WTC11 (cell line): Measurements from ENCODE around the gene PDZD7. TPM values are rescaled to one million over a fixed set of nuclear protein-coding genes. Genes with fewer than 3 reads are reported as not detected.

Experiments used
- ATAC-seq: fragments of 200-7000 bp; cut with Tn5 transposase; 2 replicates; pipeline ENCODE4 v1.10.0; 2021; ENCODE audit warnings: mild to moderate bottlenecking, moderate library complexity
- CTCF ChIA-PET: fragments of 300-600 bp; sonication (Branson Sonifier 250); formaldehyde crosslinking; loops from one replicate; lab custom pipeline; 2021; ENCODE audit warnings: antibody characterized with exemption; lab: Charles Lee
- POLR2A ChIA-PET: fragments of 350-600 bp; sonication (Branson Sonifier 250); formaldehyde crosslinking; loops from one replicate; lab custom pipeline; 2021; ENCODE audit warnings: antibody characterized with exemption; lab: Charles Lee
- DNase-seq: peaks from one replicate; pipeline ENCODE4 v3.0.0; 2021; ENCODE audit warnings: low spot score
- H3K27ac Mint-ChIP-seq: 2 replicates; pipeline ENCODE4 v1.8.0; 2021; ENCODE audit warnings: mixed read lengths
- H3K27me3 Mint-ChIP-seq: 2 replicates; pipeline ENCODE4 v1.8.0; 2021; ENCODE audit warnings: low read depth, mild to moderate bottlenecking, moderate library complexity, mixed read lengths
- H3K36me3 Mint-ChIP-seq: 2 replicates; pipeline ENCODE4 v1.8.0; 2021; ENCODE audit warnings: mixed read lengths
- H3K4me1 Mint-ChIP-seq: 2 replicates; pipeline ENCODE4 v1.8.0; 2022; ENCODE audit warnings: mixed read lengths
- H3K4me3 Mint-ChIP-seq: 2 replicates; pipeline ENCODE4 v1.8.0; 2021; ENCODE audit warnings: mild to moderate bottlenecking, moderate library complexity, mixed read lengths
- H3K9me3 Mint-ChIP-seq: 2 replicates; pipeline ENCODE4 v1.8.0; 2021; ENCODE audit warnings: mixed read lengths
- CBFB ChIP-seq: sonication (generic); formaldehyde crosslinking; IDR thresholded peaks from 2 replicates; pipeline ENCODE4 v1.8.1; 2022; ENCODE audit warnings: mild to moderate bottlenecking, low read depth, missing genetic modification reagents
- ESRRA ChIP-seq: sonication (generic); formaldehyde crosslinking; IDR thresholded peaks from 2 replicates; pipeline ENCODE4 v1.8.1; 2022; ENCODE audit warnings: mild to moderate bottlenecking, missing genetic modification reagents, borderline replicate concordance
- ETV6 ChIP-seq: sonication (generic); formaldehyde crosslinking; IDR thresholded peaks from 2 replicates; pipeline ENCODE4 v1.8.1; 2022; ENCODE audit warnings: mild to moderate bottlenecking, missing genetic modification reagents
- FOXK1 ChIP-seq: sonication (generic); formaldehyde crosslinking; IDR thresholded peaks from 2 replicates; pipeline ENCODE4 v1.8.0; 2022; ENCODE audit warnings: mild to moderate bottlenecking, moderate library complexity, missing genetic modification reagents
- MYBL2 ChIP-seq: sonication (generic); formaldehyde crosslinking; IDR thresholded peaks from 2 replicates; pipeline ENCODE4 v1.8.1; 2023; ENCODE audit warnings: mild to moderate bottlenecking, moderate library complexity, missing genetic modification reagents
- NR1H2 ChIP-seq: sonication (generic); formaldehyde crosslinking; IDR thresholded peaks from 2 replicates; pipeline ENCODE4 v1.9.0; 2021; ENCODE audit warnings: mild to moderate bottlenecking, moderate library complexity, missing genetic modification reagents
- PRRX2 ChIP-seq: fragments of 250-450 bp; sonication (Bioruptor Pico); IDR thresholded peaks from 2 replicates; pipeline ENCODE4 v1.8.0; 2021; ENCODE audit warnings: mild to moderate bottlenecking
- RORB ChIP-seq: fragments of 250-450 bp; sonication (Bioruptor Pico); IDR thresholded peaks from 2 replicates; pipeline ENCODE4 v1.9.0; 2021; ENCODE audit warnings: mild to moderate bottlenecking
- ZNF263 ChIP-seq: sonication (generic); formaldehyde crosslinking; IDR thresholded peaks from 2 replicates; pipeline ENCODE4 v1.8.1; 2022; ENCODE audit warnings: low read depth, mild to moderate bottlenecking, moderate library complexity, missing genetic modification reagents
- total RNA-seq: library from RNA; stranded (reverse); gene quantifications from 3 replicates; pipeline ENCODE4 v1.2.3, GENCODE V29; 2021
- TF ChIP-seq, protein P1 (sequence below): sonication (generic); formaldehyde crosslinking; IDR thresholded peaks from 2 replicates; pipeline ENCODE4 v1.8.0; 2023; ENCODE audit warnings: missing genetic modification reagents, mild to moderate bottlenecking, borderline replicate concordance
- TF ChIP-seq, protein P2 (sequence below): sonication (generic); formaldehyde crosslinking; IDR thresholded peaks from 2 replicates; pipeline ENCODE4 v1.8.1; 2022; ENCODE audit warnings: mild to moderate bottlenecking, missing genetic modification reagents, moderate library complexity, borderline replicate concordance
- TF ChIP-seq, protein P3 (sequence below): sonication (generic); formaldehyde crosslinking; IDR thresholded peaks from 2 replicates; pipeline ENCODE4 v1.8.1; 2022; ENCODE audit warnings: low read depth, mild to moderate bottlenecking, moderate library complexity, missing genetic modification reagents, borderline replicate concordance
- TF ChIP-seq, protein P4 (sequence below): sonication (generic); formaldehyde crosslinking; IDR thresholded peaks from 2 replicates; pipeline ENCODE4 v1.8.1; 2022; ENCODE audit warnings: missing genetic modification reagents, borderline replicate concordance
- TF ChIP-seq, protein P5 (sequence below): sonication (generic); formaldehyde crosslinking; IDR thresholded peaks from 2 replicates; pipeline ENCODE4 v1.8.0; 2022; ENCODE audit warnings: mild to moderate bottlenecking, missing genetic modification reagents
- TF ChIP-seq, protein P6 (sequence below): sonication (generic); formaldehyde crosslinking; IDR thresholded peaks from 2 replicates; pipeline ENCODE4 v1.8.0; 2023; ENCODE audit warnings: missing genetic modification reagents

Gene PDZD7
- total RNA-seq, 1 experiment from 2014 or later: 2.6 TPM

DNA sequence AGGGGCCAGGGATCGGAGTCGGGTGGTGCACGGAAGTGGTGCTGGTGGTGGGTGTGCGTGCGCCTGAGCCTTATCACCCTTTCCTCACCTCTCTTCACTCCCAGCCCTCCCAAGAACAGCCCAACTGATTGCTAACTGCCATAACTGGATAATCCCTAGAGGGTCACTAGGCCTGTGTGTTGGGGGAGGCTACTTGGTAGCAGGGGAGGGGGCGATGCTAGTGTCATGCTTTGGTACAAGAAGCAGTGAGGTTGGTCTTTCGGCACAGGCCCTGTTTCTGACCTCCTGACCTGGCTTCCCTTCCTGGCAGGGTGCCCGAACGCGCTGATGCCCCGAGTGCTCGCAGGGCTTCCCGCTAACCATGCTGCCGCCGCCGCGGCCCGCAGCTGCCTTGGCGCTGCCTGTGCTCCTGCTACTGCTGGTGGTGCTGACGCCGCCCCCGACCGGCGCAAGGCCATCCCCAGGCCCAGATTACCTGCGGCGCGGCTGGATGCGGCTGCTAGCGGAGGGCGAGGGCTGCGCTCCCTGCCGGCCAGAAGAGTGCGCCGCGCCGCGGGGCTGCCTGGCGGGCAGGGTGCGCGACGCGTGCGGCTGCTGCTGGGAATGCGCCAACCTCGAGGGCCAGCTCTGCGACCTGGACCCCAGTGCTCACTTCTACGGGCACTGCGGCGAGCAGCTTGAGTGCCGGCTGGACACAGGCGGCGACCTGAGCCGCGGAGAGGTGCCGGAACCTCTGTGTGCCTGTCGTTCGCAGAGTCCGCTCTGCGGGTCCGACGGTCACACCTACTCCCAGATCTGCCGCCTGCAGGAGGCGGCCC, 31.5 kb upstream of the PDZD7 start (continued):
- TF ChIP-seq, protein P1, sequence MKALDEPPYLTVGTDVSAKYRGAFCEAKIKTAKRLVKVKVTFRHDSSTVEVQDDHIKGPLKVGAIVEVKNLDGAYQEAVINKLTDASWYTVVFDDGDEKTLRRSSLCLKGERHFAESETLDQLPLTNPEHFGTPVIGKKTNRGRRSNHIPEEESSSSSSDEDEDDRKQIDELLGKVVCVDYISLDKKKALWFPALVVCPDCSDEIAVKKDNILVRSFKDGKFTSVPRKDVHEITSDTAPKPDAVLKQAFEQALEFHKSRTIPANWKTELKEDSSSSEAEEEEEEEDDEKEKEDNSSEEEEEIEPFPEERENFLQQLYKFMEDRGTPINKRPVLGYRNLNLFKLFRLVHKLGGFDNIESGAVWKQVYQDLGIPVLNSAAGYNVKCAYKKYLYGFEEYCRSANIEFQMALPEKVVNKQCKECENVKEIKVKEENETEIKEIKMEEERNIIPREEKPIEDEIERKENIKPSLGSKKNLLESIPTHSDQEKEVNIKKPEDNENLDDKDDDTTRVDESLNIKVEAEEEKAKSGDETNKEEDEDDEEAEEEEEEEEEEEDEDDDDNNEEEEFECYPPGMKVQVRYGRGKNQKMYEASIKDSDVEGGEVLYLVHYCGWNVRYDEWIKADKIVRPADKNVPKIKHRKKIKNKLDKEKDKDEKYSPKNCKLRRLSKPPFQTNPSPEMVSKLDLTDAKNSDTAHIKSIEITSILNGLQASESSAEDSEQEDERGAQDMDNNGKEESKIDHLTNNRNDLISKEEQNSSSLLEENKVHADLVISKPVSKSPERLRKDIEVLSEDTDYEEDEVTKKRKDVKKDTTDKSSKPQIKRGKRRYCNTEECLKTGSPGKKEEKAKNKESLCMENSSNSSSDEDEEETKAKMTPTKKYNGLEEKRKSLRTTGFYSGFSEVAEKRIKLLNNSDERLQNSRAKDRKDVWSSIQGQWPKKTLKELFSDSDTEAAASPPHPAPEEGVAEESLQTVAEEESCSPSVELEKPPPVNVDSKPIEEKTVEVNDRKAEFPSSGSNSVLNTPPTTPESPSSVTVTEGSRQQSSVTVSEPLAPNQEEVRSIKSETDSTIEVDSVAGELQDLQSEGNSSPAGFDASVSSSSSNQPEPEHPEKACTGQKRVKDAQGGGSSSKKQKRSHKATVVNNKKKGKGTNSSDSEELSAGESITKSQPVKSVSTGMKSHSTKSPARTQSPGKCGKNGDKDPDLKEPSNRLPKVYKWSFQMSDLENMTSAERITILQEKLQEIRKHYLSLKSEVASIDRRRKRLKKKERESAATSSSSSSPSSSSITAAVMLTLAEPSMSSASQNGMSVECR (CRISPR knock-in tag): peak; percentile 75
- no peak for TF ChIP-seq ZNF263 (CRISPR knock-in tag)
- TF ChIP-seq PRRX2 (CRISPR knock-in tag): no peak
- TF ChIP-seq ETV6 (CRISPR knock-in tag): peak; percentile 42; the same call in 1 of the 2 replicates
- TF ChIP-seq NR1H2: no peak
- no peak for TF ChIP-seq ESRRA (CRISPR knock-in tag)
- TF ChIP-seq, protein P2, sequence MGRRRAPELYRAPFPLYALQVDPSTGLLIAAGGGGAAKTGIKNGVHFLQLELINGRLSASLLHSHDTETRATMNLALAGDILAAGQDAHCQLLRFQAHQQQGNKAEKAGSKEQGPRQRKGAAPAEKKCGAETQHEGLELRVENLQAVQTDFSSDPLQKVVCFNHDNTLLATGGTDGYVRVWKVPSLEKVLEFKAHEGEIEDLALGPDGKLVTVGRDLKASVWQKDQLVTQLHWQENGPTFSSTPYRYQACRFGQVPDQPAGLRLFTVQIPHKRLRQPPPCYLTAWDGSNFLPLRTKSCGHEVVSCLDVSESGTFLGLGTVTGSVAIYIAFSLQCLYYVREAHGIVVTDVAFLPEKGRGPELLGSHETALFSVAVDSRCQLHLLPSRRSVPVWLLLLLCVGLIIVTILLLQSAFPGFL (CRISPR knock-in tag): 0 out of 2 replicates have a peak, but pooled peaks have one; percentile 60

DNA sequence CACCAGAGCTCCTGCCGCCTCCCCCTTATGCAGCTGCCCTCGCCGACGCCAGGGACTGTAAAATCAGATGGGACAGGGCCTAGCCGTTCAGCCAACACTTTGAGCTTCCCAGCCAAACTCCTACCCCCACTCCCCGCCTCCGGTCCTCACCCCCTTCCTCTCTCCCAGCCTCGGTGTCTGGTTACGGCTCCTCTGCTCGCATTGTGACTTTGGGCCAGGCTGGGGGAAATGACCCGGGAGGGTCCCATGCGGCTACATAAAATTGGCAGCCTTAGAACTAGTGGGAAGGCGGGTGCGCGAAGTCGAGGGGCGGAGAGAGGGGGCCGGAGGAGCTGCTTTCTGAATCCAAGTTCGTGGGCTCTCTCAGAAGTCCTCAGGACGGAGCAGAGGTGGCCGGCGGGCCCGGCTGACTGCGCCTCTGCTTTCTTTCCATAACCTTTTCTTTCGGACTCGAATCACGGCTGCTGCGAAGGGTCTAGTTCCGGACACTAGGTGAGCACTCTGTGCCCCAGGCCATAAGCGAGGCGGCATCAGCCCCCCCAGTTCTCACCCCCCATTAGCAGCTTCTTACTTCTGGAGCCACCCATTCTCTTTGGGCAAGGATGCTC, 30.8 kb upstream of the PDZD7 start, which contains the start of gene KAZALD1:
KAZALD1 (plus strand) TSS at position 366 of the 608 bp plus-strand sequence. CDS start 604 bp downstream, outside the sequence.
- POLR2A ChIA-PET: interaction anchor here (0.6 to 1.6 kb wide), 5 partner anchors 12 to 1584 kb away, joined by 3 to 8 read pairs (median 6); no protein-coding TSS in a partner anchor
- peak; percentile 68 for DNase-seq

DNA sequence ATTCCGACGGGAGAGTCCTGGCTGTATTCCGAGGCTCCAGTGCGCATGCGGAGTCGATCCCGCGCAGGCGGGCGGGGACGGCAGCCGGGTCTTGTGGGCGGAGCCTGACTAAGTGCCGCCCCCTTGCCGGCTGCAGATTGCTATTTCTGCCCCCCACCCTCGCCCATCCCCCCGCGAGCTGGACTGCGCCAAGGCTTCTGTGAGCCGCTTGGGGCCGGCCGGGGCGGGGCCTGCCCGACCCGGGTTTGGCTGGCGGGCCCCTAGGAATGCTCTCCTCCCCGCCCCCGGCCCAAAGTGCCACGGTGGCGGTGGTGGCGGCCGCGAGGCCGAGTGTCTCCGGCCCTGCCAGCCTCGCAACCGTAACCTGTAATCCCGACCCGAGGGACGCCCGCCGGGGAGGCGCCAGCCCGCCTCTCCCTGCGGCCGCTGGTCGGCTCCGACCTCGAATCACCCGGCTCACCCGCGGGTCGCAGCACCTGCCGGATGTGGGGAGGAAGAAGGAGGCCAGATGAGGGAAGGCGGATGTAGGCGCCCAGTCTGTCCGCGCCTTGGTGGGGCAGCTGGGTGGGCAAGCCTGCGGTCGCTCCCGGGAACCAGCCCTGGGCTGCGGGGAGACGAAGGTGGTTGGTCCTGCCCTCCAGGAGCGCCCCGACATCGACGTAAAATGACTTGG, 30.2 kb upstream of the PDZD7 start:
- peaks cover 46% of the 10 kb centered on the region for H3K4me1 Mint-ChIP-seq
- peak; percentile 73 for ATAC-seq
- peak overlapping the region; percentile 97 for H3K4me3 Mint-ChIP-seq
- no peaks in the 10 kb centered on the region for H3K36me3 Mint-ChIP-seq
- H3K27me3 Mint-ChIP-seq: peaks cover 46% of the 10 kb centered on the region
- ChIA-PET CTCF (interaction anchor here (0.6 to 15.0 kb wide), 28 partner anchors 8 to 378 kb away, joined by 3 to 405 read pairs (median 4); partner anchors contain the start of genes PDZD7, SEMA4G and SFXN3), POLR2A (interaction anchor here (0.6 to 1.6 kb wide), 9 partner anchors 11 to 1585 kb away, joined by 3 to 8 read pairs (median 4); partner anchors contain the start of gene PDZD7)
- peak; percentile 98 for DNase-seq
- no peaks in the 10 kb centered on the region for H3K9me3 Mint-ChIP-seq
- peak overlapping the region; percentile 98 for H3K27ac Mint-ChIP-seq
- TF ChIP-seq MYBL2 (CRISPR knock-in tag) (no peak), CBFB (CRISPR knock-in tag) (no peak), FOXK1 (CRISPR knock-in tag) (0 out of 2 replicates have a peak, but pooled peaks have one; percentile 32), ETV6 (CRISPR knock-in tag) (no peak), RORB (CRISPR knock-in tag) (0 out of 2 replicates have a peak, but pooled peaks have one; percentile 14)
- TF ChIP-seq, protein P3, sequence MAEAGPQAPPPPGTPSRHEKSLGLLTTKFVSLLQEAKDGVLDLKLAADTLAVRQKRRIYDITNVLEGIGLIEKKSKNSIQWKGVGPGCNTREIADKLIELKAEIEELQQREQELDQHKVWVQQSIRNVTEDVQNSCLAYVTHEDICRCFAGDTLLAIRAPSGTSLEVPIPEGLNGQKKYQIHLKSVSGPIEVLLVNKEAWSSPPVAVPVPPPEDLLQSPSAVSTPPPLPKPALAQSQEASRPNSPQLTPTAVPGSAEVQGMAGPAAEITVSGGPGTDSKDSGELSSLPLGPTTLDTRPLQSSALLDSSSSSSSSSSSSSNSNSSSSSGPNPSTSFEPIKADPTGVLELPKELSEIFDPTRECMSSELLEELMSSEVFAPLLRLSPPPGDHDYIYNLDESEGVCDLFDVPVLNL (CRISPR knock-in tag): 0 out of 2 replicates have a peak, but pooled peaks have one; percentile 20
- TF ChIP-seq, protein P4, sequence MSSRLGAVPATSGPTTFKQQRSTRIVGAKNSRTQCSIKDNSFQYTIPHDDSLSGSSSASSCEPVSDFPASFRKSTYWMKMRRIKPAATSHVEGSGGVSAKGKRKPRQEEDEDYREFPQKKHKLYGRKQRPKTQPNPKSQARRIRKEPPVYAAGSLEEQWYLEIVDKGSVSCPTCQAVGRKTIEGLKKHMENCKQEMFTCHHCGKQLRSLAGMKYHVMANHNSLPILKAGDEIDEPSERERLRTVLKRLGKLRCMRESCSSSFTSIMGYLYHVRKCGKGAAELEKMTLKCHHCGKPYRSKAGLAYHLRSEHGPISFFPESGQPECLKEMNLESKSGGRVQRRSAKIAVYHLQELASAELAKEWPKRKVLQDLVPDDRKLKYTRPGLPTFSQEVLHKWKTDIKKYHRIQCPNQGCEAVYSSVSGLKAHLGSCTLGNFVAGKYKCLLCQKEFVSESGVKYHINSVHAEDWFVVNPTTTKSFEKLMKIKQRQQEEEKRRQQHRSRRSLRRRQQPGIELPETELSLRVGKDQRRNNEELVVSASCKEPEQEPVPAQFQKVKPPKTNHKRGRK: no peak

More for the DNA sequence above, 30.8 kb upstream of the PDZD7 start, which contains the start of gene KAZALD1:
- Mint-ChIP-seq H3K36me3 (no peaks in the 10 kb centered on the region), H3K27ac (peak within 1 kb of the TSS; percentile 98), H3K4me1 (peaks cover 48% of the 10 kb centered on the region), H3K9me3 (no peaks in the 10 kb centered on the region), H3K4me3 (peak within 1 kb of the TSS; percentile 97), H3K27me3 (peaks cover 52% of the 10 kb centered on the region)
- CTCF ChIA-PET: interaction anchor here (0.6 to 15.0 kb wide), 24 partner anchors 10 to 318 kb away, joined by 3 to 405 read pairs (median 4); partner anchors contain the start of genes PDZD7, SEMA4G and SFXN3
- TF ChIP-seq, protein P5, sequence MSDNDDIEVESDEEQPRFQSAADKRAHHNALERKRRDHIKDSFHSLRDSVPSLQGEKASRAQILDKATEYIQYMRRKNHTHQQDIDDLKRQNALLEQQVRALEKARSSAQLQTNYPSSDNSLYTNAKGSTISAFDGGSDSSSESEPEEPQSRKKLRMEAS (CRISPR knock-in tag): peak; percentile 14; the same call in 1 of the 2 replicates
- no peak for TF ChIP-seq ESRRA (CRISPR knock-in tag)
- TF ChIP-seq, protein P6, sequence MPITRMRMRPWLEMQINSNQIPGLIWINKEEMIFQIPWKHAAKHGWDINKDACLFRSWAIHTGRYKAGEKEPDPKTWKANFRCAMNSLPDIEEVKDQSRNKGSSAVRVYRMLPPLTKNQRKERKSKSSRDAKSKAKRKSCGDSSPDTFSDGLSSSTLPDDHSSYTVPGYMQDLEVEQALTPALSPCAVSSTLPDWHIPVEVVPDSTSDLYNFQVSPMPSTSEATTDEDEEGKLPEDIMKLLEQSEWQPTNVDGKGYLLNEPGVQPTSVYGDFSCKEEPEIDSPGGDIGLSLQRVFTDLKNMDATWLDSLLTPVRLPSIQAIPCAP: 0 out of 2 replicates have a peak, but pooled peaks have one; percentile 34
- ATAC-seq: peak; percentile 23
